ENCODE measurements around the gene CTCF.
A peak's percentile ranks its signal among the peaks of the same experiment; 100 is the strongest.

The CTCF gene

DNA sequence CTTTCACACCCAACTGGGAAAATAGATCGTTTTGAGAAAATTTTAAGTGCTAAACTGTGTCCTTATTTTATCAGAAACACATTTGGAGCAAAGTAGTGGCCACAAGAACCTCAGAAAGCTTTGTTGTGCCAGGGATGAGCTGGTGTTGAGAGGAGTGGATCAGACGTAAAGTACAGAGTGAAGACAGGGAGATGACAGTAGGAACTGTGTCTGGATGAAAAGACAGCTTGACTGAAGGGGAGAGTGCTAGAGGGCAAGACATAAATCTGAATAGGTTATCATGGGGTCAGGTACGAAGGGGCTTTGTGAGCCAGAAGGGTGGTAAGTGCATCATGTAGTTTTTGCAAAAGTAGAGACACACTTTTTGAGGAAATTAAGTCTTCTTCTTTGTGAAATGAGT lies 43.3 kb downstream of the CTCF start:
- no peak for DNase-seq (ENCODE audit: low spot score)

DNA sequence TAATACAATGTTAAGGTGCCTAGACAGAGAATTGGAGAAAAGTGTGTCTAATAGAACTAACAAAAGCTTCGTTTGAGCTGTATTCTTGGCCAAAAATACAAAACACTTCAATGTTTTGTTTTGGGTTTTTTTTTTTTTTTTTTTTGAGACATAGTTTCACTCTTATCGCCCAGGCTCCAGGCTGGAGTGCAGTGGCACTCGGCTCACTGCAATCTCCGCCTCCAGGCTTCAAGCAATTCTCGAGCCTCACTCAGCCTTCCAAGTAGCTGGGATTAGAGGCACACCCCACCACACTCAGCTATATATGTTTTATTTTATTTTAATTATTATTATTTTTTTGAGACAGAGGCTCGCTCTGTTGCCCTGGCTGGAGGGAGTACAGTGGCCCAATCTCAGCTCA lies 44.3 kb downstream of the CTCF start:
- no peak for DNase-seq (ENCODE audit: low spot score)

DNA sequence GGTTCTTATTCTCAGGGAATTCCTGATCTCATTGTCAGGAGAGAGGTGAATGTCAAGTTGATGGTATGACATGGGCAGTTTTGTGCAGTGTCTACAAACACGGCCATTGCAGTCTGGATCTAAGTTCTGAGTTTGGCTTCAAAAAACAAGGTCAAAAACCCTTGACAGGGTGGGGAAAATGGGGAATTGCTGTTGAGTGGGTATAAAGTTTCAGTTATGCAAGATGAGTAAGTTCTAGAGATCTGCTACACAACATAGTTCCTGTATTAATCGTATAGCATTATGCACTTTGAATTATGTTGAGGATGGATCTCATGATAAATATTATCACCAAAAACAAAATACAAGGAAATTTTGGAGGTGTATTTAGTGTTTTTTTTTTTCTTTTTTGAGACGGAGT lies 46.0 kb downstream of the CTCF start:
- no peak for DNase-seq (ENCODE audit: low spot score)

DNA sequence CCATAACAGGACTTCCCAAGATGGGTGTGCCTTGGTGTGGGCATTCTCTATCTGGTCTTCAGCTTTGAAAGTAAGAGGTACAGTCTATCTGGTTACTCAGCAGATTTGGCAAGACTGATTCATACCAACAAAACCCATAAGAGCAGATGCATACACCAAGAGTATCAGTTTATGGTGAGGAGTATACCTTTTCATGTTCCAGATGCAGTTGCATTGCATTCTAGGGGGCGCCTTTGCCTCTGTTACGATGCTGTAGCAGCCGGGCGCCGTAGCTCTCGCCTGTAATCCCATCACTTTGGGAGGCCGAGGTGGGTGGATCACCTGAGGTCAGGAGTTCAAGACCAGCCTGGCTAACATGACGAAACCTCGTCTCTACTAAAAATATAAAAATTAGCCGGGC lies 51.5 kb downstream of the CTCF start:
- peak; percentile 34 for DNase-seq (ENCODE audit: low spot score)

DNA sequence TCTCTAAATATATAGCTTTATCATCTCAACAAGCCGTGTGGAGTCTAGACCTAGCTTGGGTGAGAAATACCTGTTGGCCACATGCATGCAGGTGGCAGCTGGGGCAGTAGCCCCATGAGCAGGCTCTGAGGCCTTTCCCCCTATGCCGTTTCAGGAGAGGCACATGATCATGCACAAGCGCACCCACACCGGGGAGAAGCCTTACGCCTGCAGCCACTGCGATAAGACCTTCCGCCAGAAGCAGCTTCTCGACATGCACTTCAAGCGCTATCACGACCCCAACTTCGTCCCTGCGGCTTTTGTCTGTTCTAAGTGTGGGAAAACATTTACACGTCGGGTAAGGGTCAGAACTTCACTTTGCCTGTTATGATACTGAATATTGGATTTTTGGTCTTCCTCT lies 65.9 kb downstream of the CTCF start:
- DNase-seq (ENCODE audit: low spot score): no peak

DNA sequence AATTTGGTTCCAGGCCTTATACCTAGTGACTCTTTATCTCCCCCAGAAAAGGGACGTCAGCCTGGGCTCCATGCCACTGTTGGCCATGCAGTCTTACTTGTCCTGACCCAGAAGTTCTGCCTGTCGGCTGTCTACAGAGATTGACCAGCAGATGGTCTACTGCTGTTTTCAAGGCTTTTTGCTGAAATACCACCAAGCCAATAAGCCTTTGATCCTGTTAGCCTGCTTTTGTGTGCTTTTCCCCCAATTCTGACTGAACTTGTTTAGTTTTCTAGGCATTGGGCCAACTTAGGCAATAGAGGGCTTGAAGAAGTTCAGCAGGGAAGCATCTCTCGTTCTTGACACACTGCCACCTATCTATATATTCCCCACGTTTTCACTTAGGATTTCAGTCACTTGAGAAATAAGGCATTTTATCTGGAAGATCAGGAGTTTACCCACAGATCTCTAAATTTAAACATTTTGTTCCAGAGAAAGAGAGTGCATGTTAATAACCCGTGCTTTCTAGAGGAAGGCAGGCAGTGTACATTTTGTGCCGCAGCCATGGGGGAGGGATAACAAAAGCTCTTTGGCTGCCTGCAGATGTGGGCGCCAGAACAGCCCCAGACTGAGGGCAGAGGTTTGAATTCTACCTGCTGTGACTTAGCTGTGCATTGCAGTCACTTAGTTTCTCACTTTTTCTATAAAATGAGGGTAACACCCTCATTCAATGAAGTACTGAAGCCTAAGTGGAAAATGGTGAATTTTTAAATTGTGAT lies 70.3 kb downstream of the CTCF start:
- DNase-seq (ENCODE audit: low spot score): no peak

DNA sequence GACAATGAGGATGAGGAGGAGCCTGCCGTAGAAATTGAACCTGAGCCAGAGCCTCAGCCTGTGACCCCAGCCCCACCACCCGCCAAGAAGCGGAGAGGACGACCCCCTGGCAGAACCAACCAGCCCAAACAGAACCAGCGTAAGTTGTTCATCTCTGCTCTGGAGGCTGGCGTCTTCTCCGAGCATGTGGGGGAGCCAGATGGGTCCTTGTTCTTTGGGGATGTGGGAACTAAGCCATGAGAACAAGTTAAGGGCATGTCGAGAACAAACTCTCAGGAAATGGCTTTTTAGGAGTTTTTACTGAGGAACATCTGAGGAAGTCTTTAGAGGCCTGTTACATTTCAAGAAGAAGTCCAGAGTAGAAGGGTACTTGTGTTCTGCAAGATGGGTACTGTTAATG lies 74.4 kb downstream of the CTCF start:
- DNase-seq (ENCODE audit: low spot score): no peak

DNA sequence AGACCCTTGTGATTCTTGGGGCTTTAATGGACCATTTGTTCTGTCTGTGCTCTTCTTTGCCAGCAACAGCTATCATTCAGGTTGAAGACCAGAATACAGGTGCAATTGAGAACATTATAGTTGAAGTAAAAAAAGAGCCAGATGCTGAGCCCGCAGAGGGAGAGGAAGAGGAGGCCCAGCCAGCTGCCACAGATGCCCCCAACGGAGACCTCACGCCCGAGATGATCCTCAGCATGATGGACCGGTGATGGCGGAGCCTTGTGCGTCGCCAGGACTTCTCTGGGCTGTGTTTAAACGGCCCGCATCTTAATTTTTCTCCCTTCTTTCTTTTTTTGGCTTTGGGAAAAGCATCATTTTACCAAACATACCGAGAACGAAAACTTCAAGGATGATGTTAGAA lies 75.3 kb downstream of the CTCF start:
- DNase-seq (ENCODE audit: low spot score): no peak

DNA sequence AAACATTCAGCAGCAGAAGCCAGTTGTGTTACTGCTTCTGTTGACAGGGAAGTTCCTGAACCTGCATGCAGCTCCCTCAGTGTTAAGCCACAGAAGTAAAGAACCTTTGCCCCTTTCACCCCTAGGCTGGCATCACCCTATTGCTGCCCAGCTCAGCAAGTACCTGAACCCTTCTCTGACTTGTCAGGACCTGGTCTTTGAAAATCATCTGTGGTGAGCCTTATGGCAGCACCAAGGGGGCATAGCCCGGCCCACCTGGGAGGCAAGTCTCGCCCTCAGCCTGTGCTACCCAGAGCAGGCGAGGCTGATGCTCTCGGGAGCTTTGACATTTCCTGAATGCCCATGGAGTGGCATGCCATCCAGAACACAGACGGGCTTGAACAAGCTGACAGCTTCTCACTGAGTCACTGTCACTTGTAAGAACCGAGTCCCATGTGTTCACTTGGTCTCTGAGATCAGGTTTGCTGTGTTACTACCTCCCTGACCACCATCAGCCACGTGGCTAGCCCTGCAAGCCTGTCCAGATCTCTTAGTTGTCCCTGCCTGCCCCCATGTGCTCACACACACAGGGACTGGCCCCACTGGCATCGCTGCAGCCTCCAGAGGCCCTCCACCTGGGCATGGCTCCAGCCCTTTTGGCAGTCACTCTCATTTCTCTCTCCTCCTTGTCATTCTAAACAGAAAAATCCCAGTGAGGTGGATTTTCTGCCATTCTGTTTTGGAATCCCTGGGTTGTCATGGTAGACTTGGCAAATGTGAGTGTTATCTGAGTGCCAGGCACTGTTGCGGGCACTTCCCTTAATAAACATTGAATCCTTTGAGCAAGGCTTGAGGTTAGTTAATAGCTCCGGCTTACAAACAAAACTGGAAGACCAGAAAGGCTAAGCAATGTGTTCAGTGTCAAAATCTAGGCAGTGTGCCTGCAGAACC lies 79.7 kb downstream of the CTCF start:
- DNase-seq (ENCODE audit: low spot score): no peak

DNA sequence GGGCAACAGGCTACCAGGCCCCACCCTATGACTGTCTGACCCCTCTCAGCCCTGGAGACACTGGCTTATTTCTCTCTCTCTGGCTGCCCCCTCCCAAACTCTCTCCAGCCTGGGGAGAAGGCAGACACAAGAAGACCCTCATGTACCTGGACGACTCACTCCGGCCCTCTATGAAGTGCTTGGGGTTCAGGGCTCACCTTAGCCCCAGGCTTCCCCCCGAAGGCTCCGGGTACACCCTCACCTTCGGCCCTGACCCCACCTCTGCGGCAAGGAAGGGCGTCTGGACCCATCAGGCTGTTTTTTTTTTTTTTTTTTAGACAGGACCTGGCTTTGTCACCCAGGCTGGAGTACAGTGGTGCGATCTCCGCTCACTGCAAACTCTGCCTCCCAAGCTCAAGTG lies 81.7 kb downstream of the CTCF start:
- no peak for DNase-seq (ENCODE audit: low spot score)

DNA sequence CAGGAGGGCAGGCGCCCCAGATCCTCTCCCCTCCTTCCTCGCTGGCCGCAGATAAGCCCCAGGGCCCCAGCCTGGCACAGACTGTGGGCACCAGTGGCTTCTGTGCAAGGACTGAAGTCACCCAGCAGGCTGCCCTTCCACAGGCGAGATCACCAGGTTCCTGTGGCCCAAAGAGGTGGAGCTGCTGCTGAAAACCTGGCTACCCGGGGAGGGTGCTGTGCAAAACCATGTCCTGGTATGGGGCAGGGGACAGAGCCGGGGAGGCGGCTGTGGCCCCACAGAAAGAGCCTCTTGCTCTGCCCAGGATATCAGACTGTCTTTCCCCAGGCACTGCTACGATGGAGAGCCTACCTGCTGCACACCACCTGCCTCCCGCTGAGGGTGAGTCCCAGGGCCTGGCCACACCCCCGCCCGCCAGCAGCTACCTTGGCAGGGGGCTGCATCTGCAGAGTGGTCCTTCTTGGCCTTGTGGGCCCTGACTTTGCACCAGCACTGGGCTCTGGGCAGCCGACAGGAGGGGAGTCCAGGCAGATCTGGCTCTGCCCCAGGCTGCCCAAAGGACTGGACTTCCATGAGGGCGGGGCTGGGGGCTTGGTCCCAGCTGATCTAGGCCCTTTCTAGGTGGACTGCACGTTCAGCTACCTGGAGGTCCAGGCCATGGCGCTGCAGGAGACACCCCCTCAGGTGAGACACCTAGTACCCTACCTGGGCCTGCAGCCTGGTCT lies 83.2 kb downstream of the CTCF start:
- peak; percentile 32 for DNase-seq (ENCODE audit: low spot score)

DNA sequence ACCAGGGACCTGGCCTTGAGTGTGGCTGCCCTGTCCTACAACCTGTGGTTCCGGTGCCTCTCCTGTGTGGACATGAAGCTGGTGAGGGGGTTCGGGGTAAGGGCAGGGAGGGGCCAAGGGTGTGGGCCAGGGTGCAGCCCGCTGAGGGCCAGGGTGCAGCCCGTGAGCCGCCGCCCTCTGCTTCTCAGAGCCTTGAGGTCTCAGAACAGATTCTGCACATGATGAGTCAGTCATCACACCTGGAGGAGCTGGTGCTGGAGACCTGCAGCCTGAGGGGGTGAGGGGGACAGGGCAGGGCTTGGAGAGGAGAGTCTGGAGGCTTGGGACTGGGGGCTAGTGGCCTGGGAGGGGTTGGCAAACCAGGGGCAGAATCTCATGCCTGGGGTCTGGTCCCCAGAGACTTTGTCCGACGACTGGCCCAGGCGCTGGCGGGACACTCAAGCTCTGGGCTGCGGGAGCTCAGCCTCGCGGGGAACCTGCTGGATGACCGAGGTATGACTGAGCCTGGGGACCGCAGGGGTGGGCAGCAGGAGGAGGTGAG lies 84.9 kb downstream of the CTCF start:
- no peak for DNase-seq (ENCODE audit: low spot score)

DNA sequence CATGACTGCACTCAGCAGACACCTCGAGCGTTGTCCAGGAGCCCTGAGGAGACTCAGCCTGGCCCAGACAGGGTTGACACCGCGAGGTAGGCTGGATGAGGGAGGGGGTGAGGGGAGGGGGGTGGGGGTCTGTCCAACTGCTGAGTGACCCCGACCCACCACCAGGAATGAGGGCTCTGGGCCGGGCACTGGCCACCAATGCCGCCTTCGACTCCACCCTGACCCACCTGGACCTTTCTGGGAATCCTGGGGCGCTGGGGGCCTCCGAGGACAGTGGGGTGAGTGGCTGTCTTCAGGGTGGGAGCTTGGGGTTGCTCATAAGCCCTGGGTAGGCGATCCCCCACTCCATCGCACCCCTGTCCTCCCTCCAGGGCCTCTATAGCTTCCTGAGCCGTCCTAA lies 85.4 kb downstream of the CTCF start:
- no peak for DNase-seq (ENCODE audit: low spot score)

DNA sequence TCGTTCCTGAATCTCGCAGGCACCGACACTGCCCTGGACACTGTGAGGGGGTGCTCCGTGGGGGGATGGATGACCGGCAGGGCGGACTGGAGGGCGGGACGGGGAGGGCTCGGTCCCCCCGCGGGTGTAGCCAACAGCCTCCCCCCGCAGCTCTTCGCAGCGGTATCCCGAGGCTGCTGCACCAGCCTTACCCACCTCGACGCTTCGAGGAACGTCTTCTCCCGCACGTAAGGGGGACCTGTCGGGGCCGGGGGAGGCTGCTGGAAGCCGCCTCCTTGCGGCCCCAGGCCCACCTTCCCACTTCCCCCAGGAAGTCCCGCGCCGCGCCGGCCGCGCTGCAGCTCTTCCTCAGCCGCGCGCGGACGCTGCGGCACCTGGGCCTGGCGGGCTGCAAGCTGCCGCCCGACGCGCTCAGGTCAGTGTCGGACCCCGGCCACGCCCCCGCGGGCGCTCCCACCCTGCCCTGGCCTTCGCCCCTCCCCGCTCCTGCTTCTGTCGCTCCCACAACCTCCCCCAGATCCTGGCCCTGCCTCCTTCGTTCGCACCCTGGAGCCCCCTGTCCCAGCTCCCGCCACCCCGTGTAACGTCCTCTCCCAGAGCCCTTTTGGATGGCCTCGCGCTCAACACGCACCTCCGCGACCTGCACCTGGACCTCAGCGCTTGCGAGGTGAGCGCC lies 85.9 kb downstream of the CTCF start:
- DNase-seq (ENCODE audit: low spot score): no peak

DNA sequence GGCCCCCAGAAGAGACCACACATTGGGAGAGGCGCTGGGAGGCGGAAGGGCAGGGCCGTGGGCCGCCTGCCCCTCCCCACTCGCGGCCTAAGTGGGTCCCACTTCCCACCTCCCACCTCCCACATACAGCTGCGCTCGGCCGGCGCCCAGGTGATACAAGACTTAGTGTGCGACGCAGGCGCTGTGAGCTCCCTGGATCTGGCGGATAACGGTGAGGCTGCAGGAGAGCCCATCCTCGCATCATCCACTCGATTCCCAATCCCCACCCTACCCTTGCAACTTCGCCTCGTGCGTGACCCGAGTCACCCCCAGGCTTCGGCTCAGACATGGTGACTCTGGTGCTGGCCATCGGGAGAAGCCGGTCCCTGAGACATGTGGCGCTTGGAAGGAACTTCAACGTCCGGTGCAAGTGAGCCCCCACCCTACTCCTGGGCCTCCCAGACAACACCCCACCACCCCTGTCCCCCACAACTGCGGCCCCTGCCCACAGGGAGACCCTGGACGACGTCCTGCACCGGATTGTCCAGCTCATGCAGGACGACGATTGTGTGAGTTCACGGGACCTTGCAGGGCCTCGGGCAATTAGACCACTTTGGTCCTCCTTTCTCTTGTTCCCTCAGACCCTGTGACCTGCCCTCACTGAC lies 86.6 kb downstream of the CTCF start:
- DNase-seq (ENCODE audit: low spot score): no peak

DNA sequence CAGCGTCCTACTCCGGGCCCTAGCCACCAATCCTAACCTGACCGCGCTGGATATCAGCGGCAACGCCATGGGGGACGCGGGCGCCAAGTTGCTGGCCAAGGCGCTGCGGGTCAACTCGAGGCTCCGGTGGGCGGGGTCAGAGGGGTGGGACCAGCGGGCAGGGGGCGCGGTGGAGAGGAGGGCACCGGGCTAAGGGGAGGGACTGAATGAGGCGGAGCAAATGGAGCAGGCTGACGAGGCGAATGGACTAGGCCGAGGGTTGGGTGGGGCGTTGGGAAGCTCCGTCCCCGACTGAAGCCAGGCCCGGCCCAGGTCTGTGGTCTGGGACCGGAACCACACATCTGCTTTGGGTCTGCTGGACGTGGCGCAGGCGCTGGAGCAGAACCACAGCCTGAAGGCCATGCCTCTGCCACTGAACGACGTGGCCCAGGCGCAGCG lies 87.2 kb downstream of the CTCF start:
- DNase-seq (ENCODE audit: low spot score): no peak

DNA sequence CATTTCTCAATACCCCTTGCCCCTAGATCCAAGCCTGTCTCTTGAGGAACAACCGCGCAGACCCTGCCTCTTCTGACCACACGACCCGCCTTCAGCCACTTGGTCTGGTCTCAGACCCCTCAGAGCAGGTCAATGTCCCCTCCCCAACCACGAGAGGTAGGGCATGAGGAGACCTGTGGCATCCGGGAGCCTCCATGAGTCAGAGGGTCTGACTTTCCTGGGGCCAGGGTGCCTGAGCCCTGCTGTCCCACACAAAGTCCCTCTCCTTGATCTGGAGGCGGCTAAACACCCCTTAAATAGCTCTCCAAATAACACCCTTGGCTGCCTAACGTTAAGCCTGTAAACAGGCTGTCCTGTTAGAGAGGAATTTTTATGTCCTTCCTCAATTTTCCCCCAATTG lies 87.7 kb downstream of the CTCF start:
- DNase-seq (ENCODE audit: low spot score): no peak

DNA sequence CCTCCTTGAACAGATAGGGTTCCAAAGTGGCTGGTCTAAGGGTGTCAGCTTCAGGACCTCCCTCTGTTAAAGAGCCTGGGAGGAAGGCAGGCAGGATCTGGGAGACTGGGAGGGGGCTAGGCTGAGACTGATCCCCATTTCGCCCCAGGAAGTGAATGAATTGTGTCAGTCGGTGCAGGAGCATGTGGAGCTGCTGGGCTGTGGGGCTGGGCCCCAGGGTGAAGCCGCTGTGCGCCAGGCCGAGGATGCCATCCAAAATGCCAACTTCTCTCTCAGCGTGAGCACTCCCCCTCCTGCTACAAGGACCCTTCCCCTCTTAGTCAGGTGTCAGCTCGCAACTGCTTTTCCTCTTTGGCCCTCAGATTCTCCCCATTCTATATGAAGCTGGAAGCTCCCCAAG lies 88.7 kb downstream of the CTCF start:
- DNase-seq (ENCODE audit: low spot score): no peak

DNA sequence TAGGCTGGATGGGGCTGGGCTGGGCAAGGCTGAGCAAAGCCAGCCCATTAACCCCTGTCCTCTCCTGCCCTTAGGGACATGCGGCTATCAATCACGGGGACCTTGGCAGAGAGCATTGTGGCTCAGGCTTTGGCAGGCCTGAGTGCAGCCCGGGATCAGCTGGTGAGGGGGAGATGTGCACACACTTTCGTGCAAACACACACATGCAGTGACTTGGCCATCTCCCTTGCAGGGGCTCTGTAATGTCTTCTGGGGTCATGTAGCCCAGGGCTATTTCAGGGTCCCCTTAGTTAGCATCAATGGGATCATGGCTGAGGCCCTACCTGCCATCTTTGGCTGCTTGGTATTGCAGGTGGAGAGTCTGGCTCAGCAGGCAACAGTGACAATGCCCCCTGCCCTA lies 89.5 kb downstream of the CTCF start:
- no peak for DNase-seq (ENCODE audit: low spot score)

DNA sequence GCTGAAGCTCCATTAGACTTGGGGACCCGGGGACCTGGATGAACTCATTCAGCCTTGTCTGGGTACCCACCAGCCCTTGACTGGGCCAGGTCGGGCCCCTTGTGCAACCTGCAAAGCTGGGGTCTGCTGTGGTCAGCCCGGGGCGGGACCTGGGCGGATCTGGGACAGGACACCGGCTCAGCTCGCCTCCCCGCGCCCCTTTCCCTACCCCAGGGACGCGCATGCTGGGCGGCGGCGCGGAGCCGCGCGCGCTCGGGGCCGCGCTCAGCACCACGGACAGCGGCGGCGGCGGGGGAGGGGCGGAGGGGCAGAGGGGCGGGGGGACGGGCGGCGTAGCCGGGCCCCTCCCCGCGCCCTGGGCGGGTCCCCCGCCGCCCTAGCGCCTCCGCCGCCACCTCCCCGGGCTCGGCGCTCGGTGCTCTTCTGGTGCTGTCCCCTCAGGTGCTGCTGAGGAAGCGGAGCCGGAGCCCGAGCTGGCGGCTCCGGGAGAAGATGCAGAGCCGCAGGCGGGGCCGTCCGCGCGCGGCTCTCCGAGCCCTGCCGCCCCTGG lies 90.3 kb downstream of the CTCF start:
- no peak for DNase-seq (ENCODE audit: low spot score)
